ENCODE measurements around the gene DISC1.

DNA sequence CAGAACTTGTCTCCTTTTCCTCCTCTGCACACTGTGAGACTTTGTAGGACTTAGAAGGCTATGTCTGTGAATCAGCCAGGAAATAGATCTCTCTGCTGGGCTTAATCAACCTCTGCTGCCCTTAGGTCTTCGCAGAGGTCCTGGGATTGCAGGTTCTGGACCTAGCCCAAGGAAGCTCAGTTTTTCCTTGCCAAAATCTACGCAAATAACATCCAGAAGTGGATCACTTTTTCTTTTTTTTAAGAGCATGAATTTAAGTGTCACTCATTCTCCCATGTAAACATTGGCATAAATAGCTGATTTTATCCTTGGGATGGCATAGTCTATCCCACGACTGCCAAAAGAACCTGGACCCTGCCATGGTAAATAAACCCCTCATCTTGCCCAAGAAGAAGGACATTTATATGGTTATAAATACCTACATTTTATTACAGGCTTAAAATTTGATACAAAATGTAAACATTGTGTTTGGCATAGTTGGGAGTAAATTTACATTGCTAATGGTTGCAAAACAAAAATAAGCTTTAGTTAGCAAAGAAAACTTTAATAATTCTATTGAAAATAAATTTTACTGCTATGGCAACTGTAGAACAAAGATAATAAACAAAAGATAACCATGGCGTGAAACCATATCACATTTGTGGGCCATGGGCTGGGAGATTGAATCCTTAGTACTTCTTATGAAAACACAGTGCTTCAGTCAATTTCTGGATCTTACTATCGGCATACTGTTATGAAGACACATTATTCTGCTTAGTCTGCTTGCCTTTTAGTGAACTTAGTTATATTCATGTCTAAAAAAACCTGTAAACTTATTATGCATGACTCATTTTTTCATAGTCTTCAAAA, 24.5 kb upstream of the DISC1 start:
- TF ChIP-seq, protein P1, sequence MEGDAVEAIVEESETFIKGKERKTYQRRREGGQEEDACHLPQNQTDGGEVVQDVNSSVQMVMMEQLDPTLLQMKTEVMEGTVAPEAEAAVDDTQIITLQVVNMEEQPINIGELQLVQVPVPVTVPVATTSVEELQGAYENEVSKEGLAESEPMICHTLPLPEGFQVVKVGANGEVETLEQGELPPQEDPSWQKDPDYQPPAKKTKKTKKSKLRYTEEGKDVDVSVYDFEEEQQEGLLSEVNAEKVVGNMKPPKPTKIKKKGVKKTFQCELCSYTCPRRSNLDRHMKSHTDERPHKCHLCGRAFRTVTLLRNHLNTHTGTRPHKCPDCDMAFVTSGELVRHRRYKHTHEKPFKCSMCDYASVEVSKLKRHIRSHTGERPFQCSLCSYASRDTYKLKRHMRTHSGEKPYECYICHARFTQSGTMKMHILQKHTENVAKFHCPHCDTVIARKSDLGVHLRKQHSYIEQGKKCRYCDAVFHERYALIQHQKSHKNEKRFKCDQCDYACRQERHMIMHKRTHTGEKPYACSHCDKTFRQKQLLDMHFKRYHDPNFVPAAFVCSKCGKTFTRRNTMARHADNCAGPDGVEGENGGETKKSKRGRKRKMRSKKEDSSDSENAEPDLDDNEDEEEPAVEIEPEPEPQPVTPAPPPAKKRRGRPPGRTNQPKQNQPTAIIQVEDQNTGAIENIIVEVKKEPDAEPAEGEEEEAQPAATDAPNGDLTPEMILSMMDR (IDR thresholded peaks at IDR 0.05; ENCODE audit: low read depth, low read length) = no peak
- no peak for TF ChIP-seq EZH2phosphoT487 (IDR thresholded peaks at IDR 0.05; ENCODE audit: low read depth)
